A549 (cell line): ENCODE results near the gene TCF7L2. TPM values are rescaled to one million over a fixed set of nuclear protein-coding genes. Genes with fewer than 3 reads are reported as not detected.

ENCODE experiments used
- ATAC-seq, 2 experiments: fragments of 200-7000 bp in 1 of 2; fragments of >200 bp in 1 of 2; cut with Nextera tagmentation in 1 of 2; cut with Tn5 transposase in 1 of 2; 3 replicates each; pipeline versions ENCODE4 v1.8.0 to v1.9.1; 2018 to 2020; ENCODE audit warnings: mild to moderate bottlenecking in 1 of 2, moderate library complexity in 1 of 2
- CTCF ChIA-PET: fragments of 300-600 bp; sonication (Branson Sonifier 250); formaldehyde crosslinking; extraction: SDS; loops from one replicate; lab custom pipeline; 2021; ENCODE audit warnings: antibody characterized with exemption, inconsistent platforms; lab: Yijun Ruan, JAX
- POLR2A ChIA-PET: fragments of 350-600 bp; formaldehyde crosslinking; extraction: SDS; loops from one replicate; lab custom pipeline; 2021; ENCODE audit warnings: antibody characterized with exemption, inconsistent platforms; lab: Yijun Ruan, JAX
- DNase-seq, 2 experiments: peaks; one replicate each; pipeline versions ENCODE4 v3.0.0 to v3.0.0-alpha.2; 2011 to 2016; ENCODE audit warnings: low read depth in 1 of 2, low spot score in 1 of 2
- FAIRE-seq: peaks from 2 replicates; lab custom pipeline; 2011; peaks lifted over from hg19 to GRCh38; lab: Jason Lieb, UNC
- H3K27ac ChIP-seq, 2 experiments: fragments of >200 bp; sonication (Bioruptor Twin); formaldehyde crosslinking; 3 replicates each; pipeline ENCODE4 v1.5.1; 2016 to 2017
- H3K4me1 ChIP-seq: fragments of >200 bp; sonication (Bioruptor Twin); formaldehyde crosslinking; 3 replicates; pipeline ENCODE4 v1.6.1; 2016
- H3K4me2 ChIP-seq: fragments of >200 bp; sonication (Bioruptor Twin); formaldehyde crosslinking; 3 replicates; pipeline ENCODE4 v1.6.1; 2016
- H3K4me3 ChIP-seq: fragments of >200 bp; sonication (Bioruptor Twin); formaldehyde crosslinking; 3 replicates; pipeline ENCODE4 v1.5.1; 2016
- H3K9me3 ChIP-seq: fragments of >200 bp; sonication (Bioruptor Twin); formaldehyde crosslinking; 3 replicates; pipeline ENCODE4 v1.6.1; 2016
- CBX2 ChIP-seq: fragments of 200-600 bp; sonication (generic); IDR thresholded peaks from 2 replicates; pipeline ENCODE4 v1.6.1; 2016; ENCODE audit warnings: low read depth, mild to moderate bottlenecking, borderline replicate concordance
- CEBPB ChIP-seq, 2 experiments: fragments of >200 bp in 1 of 2; sonication (Bioruptor Twin) in 1 of 2; formaldehyde crosslinking in 1 of 2; IDR thresholded peaks; 2 replicates each; pipeline ENCODE4 v1.6.1; 2012 to 2016
- FOXS1 ChIP-seq: fragments of 250-450 bp; sonication (Bioruptor Pico); IDR thresholded peaks from 2 replicates; pipeline ENCODE4 v1.5.0; 2020; ENCODE audit warnings: mild to moderate bottlenecking, moderate library complexity
- HOXB5 ChIP-seq: fragments of 250-450 bp; sonication (Bioruptor Pico); IDR thresholded peaks from 2 replicates; pipeline ENCODE4 v1.5.0; 2020; ENCODE audit warnings: mild to moderate bottlenecking, moderate library complexity
- JUN ChIP-seq, 2 experiments: fragments of >200 bp; sonication (Bioruptor Twin); formaldehyde crosslinking; IDR thresholded peaks; 2 replicates in 1 of 2; 3 replicates in 1 of 2; pipeline ENCODE4 v1.6.1; 2016 to 2017
- KDM1A ChIP-seq: fragments of 200-600 bp; sonication (generic); IDR thresholded peaks from 2 replicates; pipeline ENCODE4 v1.6.1; 2016; ENCODE audit warnings: low read depth, mild to moderate bottlenecking
- MYC ChIP-seq: IDR thresholded peaks from 2 replicates; pipeline ENCODE4 v1.6.1; 2012; ENCODE audit warnings: mild to moderate bottlenecking, inconsistent platforms, low read length, improper control_type of control experiment, borderline replicate concordance
- NPAS2 ChIP-seq: fragments of 250-450 bp; sonication (Bioruptor Pico); IDR thresholded peaks from 2 replicates; pipeline ENCODE4 v1.8.0; 2022; ENCODE audit warnings: mild to moderate bottlenecking, moderate library complexity, borderline replicate concordance
- POLR2AphosphoS2 ChIP-seq: conservative IDR thresholded peaks from 2 replicates; pipeline ENCODE4 v1.6.1; 2012; ENCODE audit warnings: low read length, improper control_type of control experiment, inconsistent platforms
- RAD21 ChIP-seq, 2 experiments: fragments of >200 bp in 1 of 2; sonication (Bioruptor Twin) in 1 of 2; formaldehyde crosslinking in 1 of 2; IDR thresholded peaks in 1 of 2; conservative IDR thresholded peaks in 1 of 2; 2 replicates in 1 of 2; 3 replicates in 1 of 2; pipeline ENCODE4 v1.6.1; 2012 to 2018; ENCODE audit warnings: inconsistent platforms in 1 of 2
- RCOR1 ChIP-seq: fragments of 150-350 bp; IDR thresholded peaks from 2 replicates; pipeline ENCODE4 v1.6.1; 2014; ENCODE audit warnings: antibody characterized with exemption, low read length, low read depth
- SMC3 ChIP-seq: fragments of >200 bp; sonication (Bioruptor Twin); formaldehyde crosslinking; IDR thresholded peaks from 3 replicates; pipeline ENCODE4 v1.6.1; 2018; ENCODE audit warnings: inconsistent platforms
- ZFP36 ChIP-seq: fragments of 450-650 bp; IDR thresholded peaks from 2 replicates; pipeline ENCODE4 v1.6.1; 2014; ENCODE audit warnings: borderline replicate concordance; ENCODE audit not compliant: partially characterized antibody
- ZNF302 ChIP-seq: fragments of 250-450 bp; sonication (Bioruptor Pico); IDR thresholded peaks from 2 replicates; pipeline ENCODE4 v1.9.0; 2021; ENCODE audit warnings: inconsistent platforms, mild to moderate bottlenecking, moderate library complexity
- WGBS: methylation state at CpG from one replicate; pipeline ENCODE4 v1.1.6; 2017; ENCODE audit errors: missing lambda C conversion rate; 5-methylcytosine and 5-hydroxymethylcytosine counted together
- polyA plus RNA-seq, 4 experiments: library from polyadenylated mRNA; depleted of rRNA in 3 of 4; stranded (reverse); fragments of >200 nt; fragmentation: RNase III in 1 of 4; extraction: RNeasy Plus Mini Kit Qiagen cat#74134 plus additional on column Dnase treatment in 1 of 4; gene quantifications; 2 replicates in 3 of 4; 3 replicates in 1 of 4; pipeline ENCODE4 v1.2.3, GENCODE V29; 2011 to 2017
- TF ChIP-seq, protein P1 (sequence below): IDR thresholded peaks from 2 replicates; pipeline ENCODE4 v1.6.1; 2012
- TF ChIP-seq, protein P2 (sequence below): IDR thresholded peaks from 2 replicates; pipeline ENCODE4 v1.6.1; 2012; ENCODE audit warnings: low read depth, borderline replicate concordance
- TF ChIP-seq, protein P3 (sequence below): fragments of >200 bp; sonication (Bioruptor Twin); formaldehyde crosslinking; IDR thresholded peaks from 3 replicates; pipeline ENCODE4 v1.5.1; 2016
- TF ChIP-seq, protein P4 (sequence below): fragments of 250-450 bp; sonication (Bioruptor Pico); IDR thresholded peaks from 2 replicates; pipeline ENCODE4 v1.5.0; 2020; ENCODE audit warnings: low read depth, mild to moderate bottlenecking, moderate library complexity
- TF ChIP-seq, protein P5 (sequence below): fragments of 200-600 bp; sonication (generic); IDR thresholded peaks from 2 replicates; pipeline ENCODE4 v1.6.1; 2016; ENCODE audit warnings: antibody characterized with exemption, mild to moderate bottlenecking, moderate library complexity

The TCF7L2 gene
- polyA plus RNA-seq, 2 of the 4 experiments (the other 2 are of a cell fraction), result 11.3 to 14.5 TPM

DNA sequence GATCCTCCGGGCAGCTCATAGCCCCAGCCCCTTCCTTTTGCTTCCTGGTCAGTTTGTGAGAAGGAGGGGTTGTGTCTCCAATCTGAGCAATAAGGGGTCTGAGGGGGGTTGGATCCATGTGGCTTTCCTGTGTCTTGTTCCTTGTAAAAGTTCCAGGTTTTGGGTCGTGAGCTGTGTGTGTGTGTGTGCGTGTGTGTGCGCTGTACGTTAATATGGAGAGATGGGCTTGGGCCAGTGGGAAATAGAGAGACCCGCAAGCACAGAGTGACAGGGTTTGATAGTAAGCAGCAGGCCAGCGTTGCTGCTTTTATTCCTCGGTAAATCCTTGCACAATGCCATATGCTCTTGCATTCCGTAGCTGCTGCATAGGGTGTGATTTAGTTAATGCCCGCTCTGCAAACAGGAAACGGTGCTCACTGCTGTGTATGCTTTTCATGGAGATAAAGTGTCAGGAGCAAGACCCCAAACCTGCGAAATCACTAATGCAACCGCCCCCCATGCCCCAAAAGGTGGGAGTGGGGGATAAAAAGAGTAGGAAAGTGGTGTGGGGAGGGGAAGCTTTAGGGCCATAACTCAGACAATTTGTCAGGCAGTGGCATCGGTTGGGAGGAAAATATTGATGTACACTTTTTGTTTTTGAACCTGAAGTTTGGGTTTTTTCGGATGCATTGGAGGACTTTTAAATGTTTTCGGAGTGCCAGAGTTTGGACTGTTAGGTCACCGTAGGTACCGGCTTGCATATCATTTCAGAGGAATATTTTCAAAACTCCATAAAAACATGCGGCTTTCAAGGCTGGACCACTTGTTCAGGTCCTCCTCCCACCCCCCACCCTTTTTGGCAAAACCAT, 108.7 kb downstream of the TCF7L2 start:
- Histone ChIP-seq H3K9me3 (no peaks in the 10 kb centered on the region), H3K4me3 (peak overlapping the region; percentile 23), H3K27ac (peak overlapping the region; percentile 78 to 89), H3K4me2 (peak overlapping the region; percentile 91), H3K4me1 (peaks cover 92% of the 10 kb centered on the region)
- POLR2A ChIA-PET, result interaction anchor here (3.7 kb wide), 1 partner anchor 15 kb away, joined by 40 read pairs; no protein-coding TSS in a partner anchor
- TF ChIP-seq RCOR1 (no peak), HOXB5 (CRISPR knock-in tag) (no peak), MYC (no peak), SMC3 (0 out of 3 replicates have a peak, but pooled peaks have one; percentile 4), POLR2AphosphoS2 (no peak), CEBPB (IDR thresholded peaks at IDR 0.05) (peak; percentile 44 to 86; a peak in 2 of 4 replicates)
- TF ChIP-seq, protein P1, sequence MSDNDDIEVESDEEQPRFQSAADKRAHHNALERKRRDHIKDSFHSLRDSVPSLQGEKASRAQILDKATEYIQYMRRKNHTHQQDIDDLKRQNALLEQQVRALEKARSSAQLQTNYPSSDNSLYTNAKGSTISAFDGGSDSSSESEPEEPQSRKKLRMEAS, result peak; percentile 75
- TF ChIP-seq, protein P2, sequence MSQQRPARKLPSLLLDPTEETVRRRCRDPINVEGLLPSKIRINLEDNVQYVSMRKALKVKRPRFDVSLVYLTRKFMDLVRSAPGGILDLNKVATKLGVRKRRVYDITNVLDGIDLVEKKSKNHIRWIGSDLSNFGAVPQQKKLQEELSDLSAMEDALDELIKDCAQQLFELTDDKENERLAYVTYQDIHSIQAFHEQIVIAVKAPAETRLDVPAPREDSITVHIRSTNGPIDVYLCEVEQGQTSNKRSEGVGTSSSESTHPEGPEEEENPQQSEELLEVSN, result 0 out of 2 replicates have a peak, but pooled peaks have one; percentile 49
- FAIRE-seq (no peak), DNase-seq (peak in 1 of 2 experiments; percentile 64), ATAC-seq (peak; percentile 75 to 77)
- WGBS, result 8% methylated on average over 19 of the region's 19 CpGs
- CTCF ChIA-PET, result interaction anchor here (1.2 to 2.2 kb wide), 4 partner anchors 12 to 326 kb away, joined by 4 to 8 read pairs (median 4); no protein-coding TSS in a partner anchor

DNA sequence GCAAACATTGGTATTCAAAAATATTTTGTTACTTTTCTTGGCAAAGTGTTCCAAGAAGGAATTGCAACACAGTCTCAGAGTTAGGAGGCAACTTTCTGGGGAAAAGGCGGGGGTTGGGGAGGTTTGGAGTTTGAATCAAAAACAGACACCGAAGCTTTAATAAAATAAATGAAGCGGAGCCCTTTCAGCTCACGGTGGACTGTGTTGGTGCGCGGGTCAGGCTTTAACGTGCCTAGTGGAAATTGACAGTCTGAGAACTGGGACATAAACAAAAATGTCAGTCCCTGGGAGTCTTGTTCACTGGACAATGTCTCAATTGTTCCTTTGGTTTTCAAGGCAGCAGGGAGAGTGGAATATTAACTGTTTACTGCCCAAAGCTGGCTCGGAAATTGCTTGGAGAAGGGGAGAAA, 109.3 kb downstream of the TCF7L2 start:
- Histone ChIP-seq H3K4me2 (peak overlapping the region; percentile 91), H3K4me3 (peak overlapping the region; percentile 23), H3K9me3 (no peaks in the 10 kb centered on the region), H3K27ac (peak overlapping the region; percentile 78 to 89), H3K4me1 (peaks cover 86% of the 10 kb centered on the region)
- peak in 1 of 2 experiments; percentile 9; a peak in 2 of 6 replicates for ATAC-seq
- TF ChIP-seq ZNF302 (CRISPR knock-in tag), result no peak
- TF ChIP-seq CEBPB (IDR thresholded peaks at IDR 0.05), result peak; percentile 86 to 89
- no peak for TF ChIP-seq RAD21 (conservative IDR thresholded peaks at IDR 0.05 in 1 of 2, IDR thresholded peaks at IDR 0.05 in 1 of 2)
- ChIA-PET POLR2A (interaction anchor here (3.7 kb wide), 1 partner anchor 14 kb away, joined by 40 read pairs; no protein-coding TSS in a partner anchor), CTCF (interaction anchor here (1.2 to 1.9 kb wide), 4 partner anchors 11 to 326 kb away, joined by 4 to 5 read pairs (median 4); no protein-coding TSS in a partner anchor)
- DNase-seq, result no peak
- FAIRE-seq, result no peak
- 14% methylated on average over 8 of the region's 8 CpGs for WGBS

DNA sequence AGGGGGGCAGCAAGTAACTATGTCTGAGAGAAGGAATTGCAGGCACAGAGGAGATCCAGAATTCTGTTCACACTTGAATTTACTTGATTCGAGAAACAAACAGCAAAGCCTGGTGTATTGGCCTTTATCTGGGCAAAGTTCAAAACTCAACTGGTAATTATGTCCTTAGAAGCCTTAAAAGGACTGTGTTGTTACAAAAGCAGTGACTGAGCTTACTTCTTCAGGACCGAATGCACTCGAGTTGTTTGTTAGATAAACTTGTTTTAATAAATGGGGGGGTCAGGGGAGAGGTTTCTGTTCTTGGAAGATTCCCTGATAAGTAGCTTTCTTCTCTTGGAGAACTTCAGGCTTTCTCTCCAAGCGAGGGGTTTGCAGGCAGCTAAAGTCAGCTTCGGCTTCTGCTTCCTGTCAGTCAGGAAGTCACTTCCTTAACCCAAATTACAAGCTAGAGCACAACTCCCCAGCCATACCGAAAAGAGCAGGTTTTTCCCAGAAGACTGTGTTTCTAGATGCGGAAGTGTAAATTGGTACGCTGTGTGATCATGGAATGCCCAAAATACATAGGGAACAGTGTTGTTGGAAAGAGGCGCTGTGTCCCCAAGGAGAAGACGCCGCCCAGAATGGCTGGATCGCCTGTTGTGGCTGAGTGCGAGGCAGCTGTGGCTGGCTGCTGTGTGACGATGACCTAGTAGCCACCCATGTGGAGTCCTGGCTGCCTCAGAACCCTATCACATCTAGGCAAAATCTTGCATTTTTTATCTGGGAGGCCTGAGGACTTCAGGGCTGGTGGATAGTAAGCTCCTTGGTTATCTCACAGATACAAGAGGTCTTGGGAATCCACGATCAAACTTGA, 110.4 kb downstream of the TCF7L2 start:
- CTCF ChIA-PET, result interaction anchor here (1.2 to 1.9 kb wide), 4 partner anchors 11 to 36 kb away, joined by 3 to 5 read pairs (median 4); no protein-coding TSS in a partner anchor
- ATAC-seq, result no peak
- DNase-seq, result no peak
- POLR2A ChIA-PET, result interaction anchor here (3.7 kb wide), 1 partner anchor 13 kb away, joined by 40 read pairs; no protein-coding TSS in a partner anchor
- Histone ChIP-seq H3K4me3 (no peak overlapping the region), H3K27ac (peak overlapping the region; percentile 78 to 89), H3K9me3 (no peaks in the 10 kb centered on the region), H3K4me2 (peak overlapping the region; percentile 91), H3K4me1 (peaks cover 81% of the 10 kb centered on the region)
- WGBS, result 80% methylated on average over 15 of the region's 15 CpGs
- FAIRE-seq, result no peak
- TF ChIP-seq, protein P2, result no peak
- TF ChIP-seq ZFP36 (no peak), HOXB5 (CRISPR knock-in tag) (no peak), JUN (IDR thresholded peaks at IDR 0.05) (no peak), FOXS1 (CRISPR knock-in tag) (no peak), KDM1A (no peak), NPAS2 (no peak), CBX2 (no peak)
- TF ChIP-seq, protein P3, sequence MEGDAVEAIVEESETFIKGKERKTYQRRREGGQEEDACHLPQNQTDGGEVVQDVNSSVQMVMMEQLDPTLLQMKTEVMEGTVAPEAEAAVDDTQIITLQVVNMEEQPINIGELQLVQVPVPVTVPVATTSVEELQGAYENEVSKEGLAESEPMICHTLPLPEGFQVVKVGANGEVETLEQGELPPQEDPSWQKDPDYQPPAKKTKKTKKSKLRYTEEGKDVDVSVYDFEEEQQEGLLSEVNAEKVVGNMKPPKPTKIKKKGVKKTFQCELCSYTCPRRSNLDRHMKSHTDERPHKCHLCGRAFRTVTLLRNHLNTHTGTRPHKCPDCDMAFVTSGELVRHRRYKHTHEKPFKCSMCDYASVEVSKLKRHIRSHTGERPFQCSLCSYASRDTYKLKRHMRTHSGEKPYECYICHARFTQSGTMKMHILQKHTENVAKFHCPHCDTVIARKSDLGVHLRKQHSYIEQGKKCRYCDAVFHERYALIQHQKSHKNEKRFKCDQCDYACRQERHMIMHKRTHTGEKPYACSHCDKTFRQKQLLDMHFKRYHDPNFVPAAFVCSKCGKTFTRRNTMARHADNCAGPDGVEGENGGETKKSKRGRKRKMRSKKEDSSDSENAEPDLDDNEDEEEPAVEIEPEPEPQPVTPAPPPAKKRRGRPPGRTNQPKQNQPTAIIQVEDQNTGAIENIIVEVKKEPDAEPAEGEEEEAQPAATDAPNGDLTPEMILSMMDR, result no peak
- TF ChIP-seq, protein P4, sequence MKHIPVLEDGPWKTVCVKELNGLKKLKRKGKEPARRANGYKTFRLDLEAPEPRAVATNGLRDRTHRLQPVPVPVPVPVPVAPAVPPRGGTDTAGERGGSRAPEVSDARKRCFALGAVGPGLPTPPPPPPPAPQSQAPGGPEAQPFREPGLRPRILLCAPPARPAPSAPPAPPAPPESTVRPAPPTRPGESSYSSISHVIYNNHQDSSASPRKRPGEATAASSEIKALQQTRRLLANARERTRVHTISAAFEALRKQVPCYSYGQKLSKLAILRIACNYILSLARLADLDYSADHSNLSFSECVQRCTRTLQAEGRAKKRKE, result no peak
- TF ChIP-seq, protein P5, sequence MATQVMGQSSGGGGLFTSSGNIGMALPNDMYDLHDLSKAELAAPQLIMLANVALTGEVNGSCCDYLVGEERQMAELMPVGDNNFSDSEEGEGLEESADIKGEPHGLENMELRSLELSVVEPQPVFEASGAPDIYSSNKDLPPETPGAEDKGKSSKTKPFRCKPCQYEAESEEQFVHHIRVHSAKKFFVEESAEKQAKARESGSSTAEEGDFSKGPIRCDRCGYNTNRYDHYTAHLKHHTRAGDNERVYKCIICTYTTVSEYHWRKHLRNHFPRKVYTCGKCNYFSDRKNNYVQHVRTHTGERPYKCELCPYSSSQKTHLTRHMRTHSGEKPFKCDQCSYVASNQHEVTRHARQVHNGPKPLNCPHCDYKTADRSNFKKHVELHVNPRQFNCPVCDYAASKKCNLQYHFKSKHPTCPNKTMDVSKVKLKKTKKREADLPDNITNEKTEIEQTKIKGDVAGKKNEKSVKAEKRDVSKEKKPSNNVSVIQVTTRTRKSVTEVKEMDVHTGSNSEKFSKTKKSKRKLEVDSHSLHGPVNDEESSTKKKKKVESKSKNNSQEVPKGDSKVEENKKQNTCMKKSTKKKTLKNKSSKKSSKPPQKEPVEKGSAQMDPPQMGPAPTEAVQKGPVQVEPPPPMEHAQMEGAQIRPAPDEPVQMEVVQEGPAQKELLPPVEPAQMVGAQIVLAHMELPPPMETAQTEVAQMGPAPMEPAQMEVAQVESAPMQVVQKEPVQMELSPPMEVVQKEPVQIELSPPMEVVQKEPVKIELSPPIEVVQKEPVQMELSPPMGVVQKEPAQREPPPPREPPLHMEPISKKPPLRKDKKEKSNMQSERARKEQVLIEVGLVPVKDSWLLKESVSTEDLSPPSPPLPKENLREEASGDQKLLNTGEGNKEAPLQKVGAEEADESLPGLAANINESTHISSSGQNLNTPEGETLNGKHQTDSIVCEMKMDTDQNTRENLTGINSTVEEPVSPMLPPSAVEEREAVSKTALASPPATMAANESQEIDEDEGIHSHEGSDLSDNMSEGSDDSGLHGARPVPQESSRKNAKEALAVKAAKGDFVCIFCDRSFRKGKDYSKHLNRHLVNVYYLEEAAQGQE, result no peak
